ENCODE measurements around the gene MRPL57. TPM values are rescaled to one million over a fixed set of nuclear protein-coding genes. Genes with fewer than 3 reads are reported as not detected.

Gene MRPL57
- total RNA-seq, 1 donor from 2014 or later = 14.0 TPM

DNA sequence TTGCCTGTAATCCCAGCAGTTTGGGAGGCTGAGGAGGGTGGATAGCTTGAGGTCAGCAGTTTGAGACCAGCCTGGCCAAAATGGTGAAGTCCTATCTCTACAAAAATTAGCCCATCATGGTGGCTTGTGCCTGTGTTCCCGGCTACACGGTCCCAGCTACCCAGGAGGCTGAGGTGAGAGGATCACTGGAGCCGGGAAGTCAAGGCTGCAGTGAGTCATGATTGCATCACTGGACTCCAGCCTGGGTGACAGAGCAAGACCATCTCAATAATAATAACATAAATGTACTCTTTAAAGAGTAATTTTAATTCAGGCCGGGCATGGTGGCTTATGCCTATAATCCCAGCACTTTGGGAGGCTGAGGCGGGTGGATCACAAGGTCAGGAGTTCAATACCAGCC is 38.8 kb upstream of the MRPL57 start:
- Mint-ChIP-seq H3K36me3 (ENCODE audit: low read depth, unreplicated experiment) (peaks cover 9% of the 10 kb centered on the region), H3K27ac (ENCODE audit: unreplicated experiment) (no peak overlapping the region)

DNA sequence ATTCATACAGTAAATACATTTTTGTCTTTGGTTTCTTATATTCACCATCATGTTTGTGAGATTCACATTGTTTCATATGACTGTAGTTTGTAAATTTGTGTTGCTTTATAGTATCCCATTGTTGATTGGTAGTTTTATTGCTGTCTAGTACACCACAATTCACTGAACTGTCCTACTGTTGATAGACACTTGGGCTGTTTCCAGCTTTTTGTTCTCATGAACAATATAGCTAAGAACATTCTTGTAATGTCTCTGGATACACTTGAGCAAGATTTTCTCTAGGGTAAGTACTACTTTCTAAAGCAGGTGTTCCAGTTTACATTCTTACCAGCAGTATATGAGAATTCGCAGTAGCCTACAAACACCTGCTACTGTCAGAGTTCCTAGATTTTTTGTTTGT is 37.9 kb upstream of the MRPL57 start:
- Mint-ChIP-seq H3K9me3 (ENCODE audit: unreplicated experiment) (no peaks in the 10 kb centered on the region), H3K36me3 (ENCODE audit: low read depth, unreplicated experiment) (peaks cover 14% of the 10 kb centered on the region), H3K4me1 (ENCODE audit: unreplicated experiment) (peaks cover 18% of the 10 kb centered on the region), H3K27ac (ENCODE audit: unreplicated experiment) (no peak overlapping the region), H3K27me3 (ENCODE audit: unreplicated experiment) (peaks cover 4% of the 10 kb centered on the region), H3K4me3 (ENCODE audit: unreplicated experiment) (no peak overlapping the region)
- DNase-seq (ENCODE audit: low spot score) = no peak
- TF ChIP-seq, protein P1, sequence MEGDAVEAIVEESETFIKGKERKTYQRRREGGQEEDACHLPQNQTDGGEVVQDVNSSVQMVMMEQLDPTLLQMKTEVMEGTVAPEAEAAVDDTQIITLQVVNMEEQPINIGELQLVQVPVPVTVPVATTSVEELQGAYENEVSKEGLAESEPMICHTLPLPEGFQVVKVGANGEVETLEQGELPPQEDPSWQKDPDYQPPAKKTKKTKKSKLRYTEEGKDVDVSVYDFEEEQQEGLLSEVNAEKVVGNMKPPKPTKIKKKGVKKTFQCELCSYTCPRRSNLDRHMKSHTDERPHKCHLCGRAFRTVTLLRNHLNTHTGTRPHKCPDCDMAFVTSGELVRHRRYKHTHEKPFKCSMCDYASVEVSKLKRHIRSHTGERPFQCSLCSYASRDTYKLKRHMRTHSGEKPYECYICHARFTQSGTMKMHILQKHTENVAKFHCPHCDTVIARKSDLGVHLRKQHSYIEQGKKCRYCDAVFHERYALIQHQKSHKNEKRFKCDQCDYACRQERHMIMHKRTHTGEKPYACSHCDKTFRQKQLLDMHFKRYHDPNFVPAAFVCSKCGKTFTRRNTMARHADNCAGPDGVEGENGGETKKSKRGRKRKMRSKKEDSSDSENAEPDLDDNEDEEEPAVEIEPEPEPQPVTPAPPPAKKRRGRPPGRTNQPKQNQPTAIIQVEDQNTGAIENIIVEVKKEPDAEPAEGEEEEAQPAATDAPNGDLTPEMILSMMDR (IDR thresholded peaks at IDR 0.05; ENCODE audit: unreplicated experiment) = no peak

More for the DNA sequence above, 38.8 kb upstream of the MRPL57 start:
- H3K9me3 Mint-ChIP-seq (ENCODE audit: unreplicated experiment) = no peaks in the 10 kb centered on the region
- DNase-seq (ENCODE audit: low spot score) = no peak
- H3K4me3 Mint-ChIP-seq (ENCODE audit: unreplicated experiment) = no peak overlapping the region
- peaks cover 14% of the 10 kb centered on the region for H3K4me1 Mint-ChIP-seq (ENCODE audit: unreplicated experiment)
- TF ChIP-seq, protein P1 (IDR thresholded peaks at IDR 0.05; ENCODE audit: unreplicated experiment) = no peak
- H3K27me3 Mint-ChIP-seq (ENCODE audit: unreplicated experiment) = peaks cover under 1% of the 10 kb centered on the region

DNA sequence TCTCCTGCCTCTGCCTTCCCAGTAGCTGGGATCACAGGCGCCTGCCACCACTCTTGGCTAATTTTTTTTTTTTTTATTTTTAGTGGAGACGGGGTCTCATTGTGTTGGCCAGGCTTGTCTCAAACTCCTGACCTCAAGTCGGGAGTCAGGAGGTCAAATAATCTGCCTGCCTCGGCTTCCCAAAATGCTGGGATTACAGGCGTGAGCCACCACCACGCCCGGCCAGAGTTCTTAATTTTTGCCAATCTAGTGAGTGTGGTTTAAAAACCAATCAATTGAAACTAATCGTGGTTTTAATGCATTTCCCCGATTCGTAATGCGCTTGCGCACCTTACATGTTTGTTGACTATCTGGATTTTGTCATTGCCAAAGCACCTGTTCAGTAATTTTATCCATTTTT is 37.1 kb upstream of the MRPL57 start:
- no peaks in the 10 kb centered on the region for H3K9me3 Mint-ChIP-seq (ENCODE audit: unreplicated experiment)
- peak overlapping the region; percentile 100 for H3K4me3 Mint-ChIP-seq (ENCODE audit: unreplicated experiment)
- no peak for DNase-seq (ENCODE audit: low spot score)
- TF ChIP-seq, protein P1 (IDR thresholded peaks at IDR 0.05; ENCODE audit: unreplicated experiment) = no peak
- peaks cover 17% of the 10 kb centered on the region for H3K36me3 Mint-ChIP-seq (ENCODE audit: low read depth, unreplicated experiment)
- peak overlapping the region; percentile 97 for H3K27ac Mint-ChIP-seq (ENCODE audit: unreplicated experiment)
- peaks cover 4% of the 10 kb centered on the region for H3K27me3 Mint-ChIP-seq (ENCODE audit: unreplicated experiment)
- H3K4me1 Mint-ChIP-seq (ENCODE audit: unreplicated experiment) = peaks cover 18% of the 10 kb centered on the region

DNA sequence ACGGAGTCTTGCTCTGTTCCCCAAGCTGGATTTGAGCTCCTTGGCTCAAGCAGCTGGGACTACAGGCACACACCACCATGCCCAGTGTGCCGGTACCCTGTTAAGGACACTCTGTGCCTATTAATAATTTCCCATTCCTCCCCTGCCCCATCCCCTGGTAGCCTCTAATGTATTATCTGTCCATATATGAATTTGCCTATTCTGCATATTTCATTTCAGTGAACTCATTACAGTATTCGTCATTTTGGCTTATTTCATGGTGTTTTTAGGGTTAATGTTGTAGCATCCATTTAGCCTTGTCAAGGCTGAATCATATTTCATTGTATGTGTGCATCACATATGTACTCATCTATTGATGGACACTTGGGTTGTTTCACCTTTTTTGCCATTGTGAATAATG is 33.7 kb upstream of the MRPL57 start:
- no peak for DNase-seq (ENCODE audit: low spot score)
- Mint-ChIP-seq H3K27ac (ENCODE audit: unreplicated experiment) (peak overlapping the region; percentile 71), H3K36me3 (ENCODE audit: low read depth, unreplicated experiment) (peaks cover 25% of the 10 kb centered on the region), H3K4me1 (ENCODE audit: unreplicated experiment) (peaks cover 20% of the 10 kb centered on the region), H3K9me3 (ENCODE audit: unreplicated experiment) (no peaks in the 10 kb centered on the region), H3K4me3 (ENCODE audit: unreplicated experiment) (peak overlapping the region; percentile 75), H3K27me3 (ENCODE audit: unreplicated experiment) (peaks cover 4% of the 10 kb centered on the region)
- TF ChIP-seq, protein P1 (IDR thresholded peaks at IDR 0.05; ENCODE audit: unreplicated experiment) = no peak

DNA sequence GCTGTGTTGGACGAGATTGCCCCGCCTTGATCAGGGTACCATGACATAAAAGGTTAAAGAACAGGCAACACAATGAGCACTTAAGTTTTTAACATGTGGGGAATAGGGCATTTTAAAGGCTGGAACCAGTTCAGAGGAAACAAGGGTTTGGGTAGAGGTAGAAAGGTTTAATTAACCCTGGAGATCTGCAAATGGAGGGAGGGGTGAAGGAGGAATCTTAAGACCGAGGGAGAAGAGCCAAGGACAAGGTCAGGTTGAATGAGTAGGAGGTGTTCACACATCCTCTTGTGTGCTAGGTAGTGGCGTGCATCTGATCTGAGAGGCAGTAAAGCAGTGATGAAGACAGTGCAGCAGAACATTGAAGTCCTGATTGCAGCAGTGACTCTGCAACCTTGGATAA is 28.6 kb upstream of the MRPL57 start:
- Mint-ChIP-seq H3K4me3 (ENCODE audit: unreplicated experiment) (no peak overlapping the region), H3K27me3 (ENCODE audit: unreplicated experiment) (peaks cover 2% of the 10 kb centered on the region), H3K9me3 (ENCODE audit: unreplicated experiment) (no peaks in the 10 kb centered on the region), H3K27ac (ENCODE audit: unreplicated experiment) (no peak overlapping the region), H3K4me1 (ENCODE audit: unreplicated experiment) (peaks cover 8% of the 10 kb centered on the region), H3K36me3 (ENCODE audit: low read depth, unreplicated experiment) (peaks cover 15% of the 10 kb centered on the region)
- DNase-seq (ENCODE audit: low spot score) = no peak
- TF ChIP-seq, protein P1 (IDR thresholded peaks at IDR 0.05; ENCODE audit: unreplicated experiment) = no peak
